ENCODE results near the gene TNIK.

DNA sequence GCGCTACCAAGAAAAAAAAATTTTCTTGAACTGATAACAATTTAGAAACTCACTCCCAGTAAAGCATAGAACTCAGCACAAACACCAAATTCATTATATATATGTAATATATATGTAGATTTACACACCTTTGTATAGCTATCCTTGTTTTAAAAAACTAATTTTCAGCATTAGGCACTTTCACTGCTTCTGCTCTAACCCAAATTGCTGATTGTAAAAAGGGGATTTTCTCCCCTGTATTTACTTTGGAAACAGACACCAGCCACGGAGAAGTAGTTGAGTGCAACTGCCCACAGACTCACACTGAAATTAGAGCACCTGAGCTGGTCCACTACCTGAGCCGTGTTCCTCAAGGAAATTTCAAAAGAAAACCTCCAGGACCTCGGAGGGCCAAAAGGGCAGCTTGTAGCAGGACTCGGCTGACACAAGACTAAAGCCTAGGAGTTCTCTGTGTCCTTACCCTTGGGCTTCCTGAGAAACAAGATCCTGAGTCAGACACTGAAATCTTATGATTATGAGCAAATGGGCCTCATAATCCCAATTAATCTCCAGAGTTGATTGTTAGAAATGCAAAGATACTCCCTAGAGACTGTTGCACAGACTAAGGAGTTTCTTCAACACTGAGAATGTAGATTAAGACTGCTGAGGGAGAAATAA, 106.0 kb downstream of the TNIK start:
- TF ChIP-seq, protein P1, sequence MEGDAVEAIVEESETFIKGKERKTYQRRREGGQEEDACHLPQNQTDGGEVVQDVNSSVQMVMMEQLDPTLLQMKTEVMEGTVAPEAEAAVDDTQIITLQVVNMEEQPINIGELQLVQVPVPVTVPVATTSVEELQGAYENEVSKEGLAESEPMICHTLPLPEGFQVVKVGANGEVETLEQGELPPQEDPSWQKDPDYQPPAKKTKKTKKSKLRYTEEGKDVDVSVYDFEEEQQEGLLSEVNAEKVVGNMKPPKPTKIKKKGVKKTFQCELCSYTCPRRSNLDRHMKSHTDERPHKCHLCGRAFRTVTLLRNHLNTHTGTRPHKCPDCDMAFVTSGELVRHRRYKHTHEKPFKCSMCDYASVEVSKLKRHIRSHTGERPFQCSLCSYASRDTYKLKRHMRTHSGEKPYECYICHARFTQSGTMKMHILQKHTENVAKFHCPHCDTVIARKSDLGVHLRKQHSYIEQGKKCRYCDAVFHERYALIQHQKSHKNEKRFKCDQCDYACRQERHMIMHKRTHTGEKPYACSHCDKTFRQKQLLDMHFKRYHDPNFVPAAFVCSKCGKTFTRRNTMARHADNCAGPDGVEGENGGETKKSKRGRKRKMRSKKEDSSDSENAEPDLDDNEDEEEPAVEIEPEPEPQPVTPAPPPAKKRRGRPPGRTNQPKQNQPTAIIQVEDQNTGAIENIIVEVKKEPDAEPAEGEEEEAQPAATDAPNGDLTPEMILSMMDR (IDR thresholded peaks at IDR 0.05) = no peak
- TF ChIP-seq POLR2A (IDR thresholded peaks at IDR 0.05) = no peak

All from stomach (tissue), 4 donors.